ENCODE results near the gene SCML1. TPM values are rescaled to one million over a fixed set of nuclear protein-coding genes. Genes with fewer than 3 reads are reported as not detected.
"Not testable (repeated sequence)": the region's sequence is repeated elsewhere in the genome, so short reads cannot be mapped to it uniquely, and the experiment has no call there.

The SCML1 gene
- polyA plus RNA-seq, 1 donor from 2014 or later, result 9.4 TPM

DNA sequence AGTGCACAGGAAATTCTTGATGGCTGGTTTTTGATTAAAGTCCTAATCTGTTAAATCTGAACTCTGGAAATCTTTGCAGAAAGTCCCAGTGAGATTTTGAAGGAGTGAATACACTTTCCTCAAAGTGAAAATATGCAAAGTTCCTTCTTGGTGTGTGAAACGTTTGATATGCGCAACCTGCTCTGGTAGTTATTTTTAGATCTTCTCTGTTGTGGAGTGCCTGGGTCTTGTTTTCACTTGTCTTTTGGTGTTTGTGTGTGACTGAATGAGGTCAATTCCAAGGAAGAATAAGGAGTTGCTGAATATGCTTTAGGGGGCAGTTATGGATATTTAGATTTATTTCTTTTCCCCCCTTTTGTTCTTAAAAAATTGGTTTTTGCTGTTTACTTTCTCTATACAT, 41.7 kb downstream of the SCML1 start:
- no peak overlapping the region for H3K27ac ChIP-seq (ENCODE audit: low read length)
- no peak overlapping the region for H3K4me2 ChIP-seq (ENCODE audit: low read length)
- no peaks in the 10 kb centered on the region for H3K27me3 ChIP-seq (ENCODE audit: insufficient read depth, low read depth, low read length)
- no peaks in the 10 kb centered on the region for H3K79me2 ChIP-seq (replicated peaks; ENCODE audit: insufficient read depth, low read length)
- H3K9me2 ChIP-seq (ENCODE audit: insufficient read depth, low read length), result no peaks in the 10 kb centered on the region
- no peak overlapping the region for H3K9ac ChIP-seq (ENCODE audit: low read length)
- H3K4me3 ChIP-seq (ENCODE audit: low read length), result no peak overlapping the region
- H4K20me1 ChIP-seq (ENCODE audit: insufficient read depth), result no peaks in the 10 kb centered on the region
- TF ChIP-seq SMC3 (conservative IDR thresholded peaks at IDR 0.05; ENCODE audit: poor library complexity) (no peak), RAD21 (conservative IDR thresholded peaks at IDR 0.05) (no peak), CTCF (IDR thresholded peaks at IDR 0.05; ENCODE audit: poor library complexity, severe bottlenecking) (no peak), POLR2AphosphoS5 (IDR thresholded peaks at IDR 0.05) (no peak), TAF1 (IDR thresholded peaks at IDR 0.05; ENCODE audit: low read depth) (no peak), EP300 (conservative IDR thresholded peaks at IDR 0.05; ENCODE audit: poor library complexity, severe bottlenecking) (no peak), EZH2 (IDR thresholded peaks at IDR 0.05; ENCODE audit: borderline replicate concordance, insufficient read depth, low read length, poor library complexity, severe bottlenecking) (no peak), MXI1 (conservative IDR thresholded peaks at IDR 0.05; ENCODE audit: poor library complexity, severe bottlenecking) (no peak), REST (IDR thresholded peaks at IDR 0.05; ENCODE audit: borderline replicate concordance) (no peak)
- H3F3A ChIP-seq (ENCODE audit: insufficient read depth, low read length, poor library complexity, severe bottlenecking), result no peaks in the 10 kb centered on the region
- no peaks in the 10 kb centered on the region for H3K36me3 ChIP-seq (ENCODE audit: insufficient read depth, low read length)
- H2AFZ ChIP-seq (ENCODE audit: low read depth, low read length), result no peak overlapping the region
- H3K9me3 ChIP-seq (ENCODE audit: low read length), result no peaks in the 10 kb centered on the region

- Histone ChIP-seq H3K27me3 (ENCODE audit: insufficient read depth, low read depth, low read length) (no peaks in the 10 kb centered on the region), H3K4me3 (ENCODE audit: low read length) (no peak overlapping the region), H3K9me2 (ENCODE audit: insufficient read depth, low read length) (no peaks in the 10 kb centered on the region), H3K27ac (ENCODE audit: low read length) (no peak overlapping the region), H3K9ac (ENCODE audit: low read length) (no peak overlapping the region), H2AFZ (ENCODE audit: low read depth, low read length) (no peak overlapping the region), H3K79me2 (replicated peaks; ENCODE audit: insufficient read depth, low read length) (no peaks in the 10 kb centered on the region), H3K4me2 (ENCODE audit: low read length) (no peak overlapping the region), H3F3A (ENCODE audit: insufficient read depth, low read length, poor library complexity, severe bottlenecking) (no peaks in the 10 kb centered on the region), H3K36me3 (ENCODE audit: insufficient read depth, low read length) (no peaks in the 10 kb centered on the region), H3K9me3 (ENCODE audit: low read length) (no peaks in the 10 kb centered on the region), H4K20me1 (ENCODE audit: insufficient read depth) (no peaks in the 10 kb centered on the region)
- TF ChIP-seq EZH2 (IDR thresholded peaks at IDR 0.05; ENCODE audit: borderline replicate concordance, insufficient read depth, low read length, poor library complexity, severe bottlenecking) (no peak), CTCF (IDR thresholded peaks at IDR 0.05; ENCODE audit: poor library complexity, severe bottlenecking) (no peak), MXI1 (conservative IDR thresholded peaks at IDR 0.05; ENCODE audit: poor library complexity, severe bottlenecking) (no peak), TAF1 (IDR thresholded peaks at IDR 0.05; ENCODE audit: low read depth) (no peak), RAD21 (conservative IDR thresholded peaks at IDR 0.05) (no peak), REST (IDR thresholded peaks at IDR 0.05; ENCODE audit: borderline replicate concordance) (no peak)
Observed at GRCh38 chrX:17779434-17779833, 42.1 kb downstream of the SCML1 start.

GRCh38 chrX:17786554-17787347, 49.5 kb downstream of the SCML1 start:
- not testable (repeated sequence) for H3K4me3 ChIP-seq (ENCODE audit: low read length); H4K20me1 ChIP-seq (ENCODE audit: insufficient read depth); H3K27ac ChIP-seq (ENCODE audit: low read length); H3K79me2 ChIP-seq (replicated peaks; ENCODE audit: insufficient read depth, low read length); H3K36me3 ChIP-seq (ENCODE audit: insufficient read depth, low read length); H3K27me3 ChIP-seq (ENCODE audit: insufficient read depth, low read depth, low read length); H3F3A ChIP-seq (ENCODE audit: insufficient read depth, low read length, poor library complexity, severe bottlenecking); H2AFZ ChIP-seq (ENCODE audit: low read depth, low read length); H3K9me3 ChIP-seq (ENCODE audit: low read length); H3K4me2 ChIP-seq (ENCODE audit: low read length); H3K9ac ChIP-seq (ENCODE audit: low read length); H3K9me2 ChIP-seq (ENCODE audit: insufficient read depth, low read length)

Data from neural cell (in vitro differentiated cells).